Measurements from ENCODE around the gene CSF2.

The CSF2 gene

DNA sequence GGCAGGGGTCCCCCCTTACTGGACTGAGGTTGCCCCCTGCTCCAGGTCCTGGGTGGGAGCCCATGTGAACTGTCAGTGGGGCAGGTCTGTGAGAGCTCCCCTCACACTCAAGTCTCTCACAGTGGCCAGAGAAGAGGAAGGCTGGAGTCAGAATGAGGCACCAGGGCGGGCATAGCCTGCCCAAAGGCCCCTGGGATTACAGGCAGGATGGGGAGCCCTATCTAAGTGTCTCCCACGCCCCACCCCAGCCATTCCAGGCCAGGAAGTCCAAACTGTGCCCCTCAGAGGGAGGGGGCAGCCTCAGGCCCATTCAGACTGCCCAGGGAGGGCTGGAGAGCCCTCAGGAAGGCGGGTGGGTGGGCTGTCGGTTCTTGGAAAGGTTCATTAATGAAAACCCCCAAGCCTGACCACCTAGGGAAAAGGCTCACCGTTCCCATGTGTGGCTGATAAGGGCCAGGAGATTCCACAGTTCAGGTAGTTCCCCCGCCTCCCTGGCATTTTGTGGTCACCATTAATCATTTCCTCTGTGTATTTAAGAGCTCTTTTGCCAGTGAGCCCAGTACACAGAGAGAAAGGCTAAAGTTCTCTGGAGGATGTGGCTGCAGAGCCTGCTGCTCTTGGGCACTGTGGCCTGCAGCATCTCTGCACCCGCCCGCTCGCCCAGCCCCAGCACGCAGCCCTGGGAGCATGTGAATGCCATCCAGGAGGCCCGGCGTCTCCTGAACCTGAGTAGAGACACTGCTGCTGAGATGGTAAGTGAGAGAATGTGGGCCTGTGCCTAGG is at the start of gene CSF2:
TSS of gene CSF2 (plus strand) at position 559 of the 783 bp plus-strand sequence. CDS start at position 594, 35 bp downstream.
- DNase-seq = no peak

DNA sequence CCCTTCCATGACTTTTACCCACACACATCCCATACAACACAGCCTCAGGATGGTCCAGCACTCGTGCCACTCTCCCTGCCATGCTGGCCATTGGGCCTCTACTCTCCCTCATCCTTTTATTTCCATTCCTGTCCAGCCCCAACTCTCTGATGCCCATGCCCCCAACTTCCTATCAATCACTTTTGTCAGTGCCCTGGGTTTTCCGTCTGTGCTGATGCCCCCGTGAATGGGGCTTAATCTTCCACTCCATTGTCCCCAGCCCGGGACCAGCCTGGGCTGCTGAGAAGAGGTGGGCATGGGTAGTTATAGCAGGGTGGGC is 49.5 kb upstream of the CSF2 start:
- no peak for DNase-seq

DNA sequence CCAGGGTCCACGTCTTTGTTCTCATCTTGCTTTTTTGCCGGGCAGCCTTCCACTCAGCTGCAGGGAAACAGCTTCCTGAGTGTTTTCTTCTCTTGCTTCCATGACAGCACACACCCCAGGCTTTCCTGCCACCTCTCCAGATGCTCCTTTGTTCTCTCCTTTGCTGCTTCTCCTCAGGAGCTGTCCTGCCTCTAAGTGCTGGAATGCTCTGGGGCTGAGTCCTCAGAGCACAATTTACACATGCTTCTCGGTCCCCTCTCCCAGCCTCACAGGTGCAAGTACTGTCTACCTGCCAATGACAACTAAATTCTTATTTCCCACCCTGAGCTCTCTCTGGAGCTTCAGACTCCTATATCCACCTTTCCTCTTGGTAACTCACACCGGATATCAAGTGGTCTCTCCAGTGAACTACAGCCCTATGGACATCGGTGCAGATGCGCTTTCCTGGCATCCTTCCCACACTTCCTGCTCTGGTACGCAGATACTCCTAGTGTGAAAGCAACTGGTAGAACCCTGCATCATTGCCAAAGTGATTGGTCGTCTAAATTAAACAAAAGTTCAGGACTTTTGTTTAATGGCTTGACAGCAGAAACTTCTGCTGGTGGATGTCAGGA is 48.7 kb upstream of the CSF2 start:
- no peak for DNase-seq

DNA sequence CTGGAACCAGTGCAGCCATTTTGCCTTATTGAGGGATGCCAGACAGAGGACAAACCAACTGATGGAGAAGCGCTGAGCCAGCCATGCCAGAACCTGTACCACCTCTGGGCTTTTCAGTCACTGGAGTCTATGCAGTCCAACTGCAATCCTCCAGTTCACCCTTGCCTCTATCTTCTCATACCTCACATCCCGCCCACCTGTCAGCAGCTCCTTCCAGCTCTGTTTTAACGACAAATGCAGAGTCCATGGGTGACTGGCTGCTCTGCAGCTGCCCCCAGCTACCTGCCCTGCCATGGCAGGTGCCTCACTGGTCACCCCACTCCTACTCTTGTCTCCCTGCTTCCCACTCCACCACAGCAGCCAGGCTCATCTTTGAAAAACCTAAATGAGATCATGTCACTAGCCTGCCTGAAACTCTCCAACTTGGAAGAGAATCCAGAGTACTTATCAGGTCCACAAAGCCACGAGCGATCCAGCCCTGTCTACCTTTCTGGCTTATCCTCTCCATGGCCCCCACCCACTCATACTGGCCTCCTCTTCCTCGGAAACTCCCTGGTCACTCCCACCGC is 48.1 kb upstream of the CSF2 start:
- no peak for DNase-seq

DNA sequence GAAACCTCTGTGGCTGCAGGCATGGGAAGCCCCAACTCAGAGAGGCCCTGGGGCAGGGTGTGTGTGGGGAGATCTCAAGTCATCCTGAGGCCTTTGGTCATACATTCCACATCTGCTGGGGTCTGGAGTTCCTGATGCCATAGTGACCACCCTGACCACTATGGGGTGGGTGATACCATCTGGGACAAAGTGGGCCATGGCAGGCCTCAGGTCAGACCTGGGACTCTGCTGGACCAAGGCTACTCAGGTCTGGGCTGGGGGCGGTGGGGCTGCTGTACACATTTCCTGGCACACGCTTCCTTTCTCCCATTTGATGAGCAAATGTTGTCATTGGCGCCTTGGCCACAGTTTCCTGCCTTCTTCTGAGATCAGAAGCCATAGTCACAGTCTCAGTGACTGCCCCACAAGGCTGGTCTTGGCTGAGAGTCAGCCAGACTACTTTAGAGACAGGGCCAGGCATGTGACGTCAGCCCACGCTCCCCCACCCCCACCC is 47.0 kb upstream of the CSF2 start:
- DNase-seq = peak; percentile 77

DNA sequence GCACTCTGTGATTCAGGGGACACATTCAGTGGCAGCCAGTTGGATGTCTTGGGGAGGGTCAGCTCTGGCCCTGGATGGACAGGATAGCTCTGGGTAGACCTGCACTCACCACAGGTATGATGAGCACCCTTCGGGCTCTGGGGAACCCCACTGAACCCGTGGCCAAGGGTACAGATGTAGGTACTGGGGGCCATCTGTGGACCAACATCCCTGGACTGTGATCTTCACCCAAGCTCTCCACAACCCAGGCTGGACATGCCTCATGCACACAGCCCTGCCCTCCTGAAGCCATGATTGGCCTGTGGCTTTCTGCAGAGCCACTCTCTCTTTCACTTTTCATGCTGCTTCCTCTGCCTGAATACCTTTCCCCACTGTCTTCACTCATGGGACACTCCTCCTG is 46.6 kb upstream of the CSF2 start:
- DNase-seq = no peak

DNA sequence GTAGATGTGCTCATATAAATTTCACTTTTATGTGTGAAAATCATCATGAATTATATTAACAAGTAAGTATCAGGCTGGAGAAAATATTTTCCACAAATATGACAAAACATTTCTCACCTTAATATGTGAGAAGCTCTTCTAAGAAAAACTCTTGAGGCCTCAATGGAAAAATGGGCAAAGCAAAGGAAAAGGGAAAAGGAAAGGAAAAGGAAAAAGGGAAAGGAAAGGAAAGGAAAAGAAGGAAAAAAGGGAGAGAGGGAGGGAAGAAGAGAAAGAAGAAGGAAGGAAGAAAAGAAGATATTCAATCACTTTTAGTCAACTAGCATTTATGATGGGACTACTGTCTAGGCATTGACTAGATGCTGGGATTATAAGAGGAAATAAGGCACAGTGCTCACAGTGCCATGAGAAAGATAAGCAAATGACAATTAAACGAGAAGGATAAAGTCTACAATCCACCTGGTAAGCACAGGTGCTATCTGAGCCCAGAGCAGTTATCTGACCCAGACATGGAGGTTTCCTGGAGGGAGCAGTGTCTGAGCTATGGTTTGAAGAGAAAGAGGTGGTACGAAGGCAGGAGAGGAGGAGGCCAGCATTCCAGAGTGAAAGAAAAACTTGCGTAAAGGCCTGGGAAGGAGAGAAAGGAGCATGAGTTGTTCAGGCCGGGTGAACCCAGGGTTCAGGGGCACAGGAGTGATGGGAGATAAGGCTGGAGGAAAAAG is 43.8 kb upstream of the CSF2 start:
- DNase-seq = no peak

DNA sequence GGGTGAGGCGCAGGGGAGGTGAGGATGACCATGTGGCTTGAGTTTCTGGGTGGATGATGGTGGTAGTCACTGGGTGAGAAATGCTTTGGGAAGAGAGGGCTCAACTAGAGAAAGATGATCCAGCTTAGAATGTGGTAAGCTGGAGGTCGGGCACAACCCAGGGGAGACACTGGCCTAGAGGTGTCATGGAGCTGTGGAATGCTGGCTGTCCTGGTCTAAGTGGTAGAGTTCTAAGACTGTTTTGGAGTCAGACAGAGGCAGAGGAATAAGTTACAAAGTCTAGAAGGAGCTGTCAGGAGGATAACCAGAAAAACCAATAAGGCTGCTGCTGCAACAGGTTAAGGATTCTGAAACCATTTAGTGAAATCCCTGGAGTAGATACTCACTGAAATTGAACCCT is 43.0 kb upstream of the CSF2 start:
- no peak for DNase-seq

DNA sequence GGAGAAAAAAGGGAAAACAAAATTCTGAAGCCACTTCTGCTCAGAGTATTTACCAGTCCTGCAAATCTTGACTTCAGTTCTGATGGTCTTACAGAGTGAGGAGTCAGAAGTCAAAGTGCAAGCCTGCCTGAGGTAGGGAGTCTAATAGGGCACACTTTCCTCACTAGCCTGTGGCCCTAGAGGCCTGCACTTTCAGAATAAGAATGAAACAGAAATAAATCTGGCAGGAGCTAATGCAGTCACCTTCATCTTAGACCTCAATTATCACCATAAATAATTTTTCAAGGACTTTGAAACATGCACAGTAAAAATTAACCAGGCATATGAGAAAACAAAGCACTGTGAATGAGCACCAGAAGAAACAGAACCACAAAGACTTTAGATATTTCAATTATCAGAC is 41.4 kb upstream of the CSF2 start:
- no peak for DNase-seq

DNA sequence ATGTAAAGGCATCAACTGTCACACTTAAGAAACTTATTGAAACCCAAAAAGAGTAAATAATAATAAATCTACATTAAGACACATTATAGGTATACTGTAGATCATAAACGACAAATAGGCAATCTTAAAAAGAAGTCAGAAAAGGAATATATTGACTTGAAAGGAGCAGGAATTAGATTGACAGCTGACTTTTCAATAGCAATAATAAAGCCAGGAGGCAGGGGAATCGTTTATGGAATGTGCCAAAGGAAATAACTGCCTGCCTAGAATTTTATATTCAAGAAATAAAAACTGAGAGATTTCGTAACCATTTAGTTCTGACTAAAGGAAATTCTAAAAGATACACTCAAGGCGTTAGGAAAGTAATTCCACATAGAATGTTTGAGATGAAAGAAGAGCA is 40.5 kb upstream of the CSF2 start:
- no peak for DNase-seq

DNA sequence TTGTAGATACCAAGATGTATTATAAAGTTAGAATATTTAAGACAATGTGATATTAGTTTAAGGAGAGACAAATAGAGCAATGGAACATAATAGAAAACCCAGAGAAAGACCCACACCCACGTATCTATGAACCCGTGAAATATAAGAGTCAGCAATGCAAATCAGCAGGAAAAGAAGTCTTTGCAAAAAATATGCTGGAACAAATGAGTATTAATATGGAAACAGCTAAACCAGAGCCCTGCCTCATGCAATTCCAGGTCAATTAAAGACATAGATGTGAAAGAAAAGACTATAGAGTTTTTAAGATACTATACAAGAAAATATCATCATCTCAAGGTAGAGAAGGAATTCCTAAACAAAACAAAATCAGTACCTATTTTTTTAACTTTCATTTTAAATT is 36.2 kb upstream of the CSF2 start:
- no peak for DNase-seq

DNA sequence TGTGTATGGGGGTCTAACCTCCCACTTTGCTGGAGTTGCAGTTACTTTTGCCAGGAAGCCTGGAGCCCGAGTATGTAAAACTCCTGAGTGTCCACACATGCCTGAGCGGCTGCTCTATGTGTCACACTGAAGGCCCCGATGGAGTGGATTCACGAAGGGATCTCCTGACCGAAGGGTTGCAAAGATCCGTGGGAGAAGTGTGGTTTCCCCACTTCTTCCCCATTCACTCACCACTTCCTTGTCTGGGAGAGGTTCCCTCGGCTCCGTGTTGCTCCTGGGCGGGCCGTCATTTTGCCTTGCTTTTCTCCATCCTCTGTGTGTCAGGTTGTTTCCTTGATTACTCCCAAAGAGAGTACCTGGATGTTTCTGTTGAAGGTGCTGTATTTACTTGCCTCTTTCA is 29.4 kb upstream of the CSF2 start:
- DNase-seq = no peak

DNA sequence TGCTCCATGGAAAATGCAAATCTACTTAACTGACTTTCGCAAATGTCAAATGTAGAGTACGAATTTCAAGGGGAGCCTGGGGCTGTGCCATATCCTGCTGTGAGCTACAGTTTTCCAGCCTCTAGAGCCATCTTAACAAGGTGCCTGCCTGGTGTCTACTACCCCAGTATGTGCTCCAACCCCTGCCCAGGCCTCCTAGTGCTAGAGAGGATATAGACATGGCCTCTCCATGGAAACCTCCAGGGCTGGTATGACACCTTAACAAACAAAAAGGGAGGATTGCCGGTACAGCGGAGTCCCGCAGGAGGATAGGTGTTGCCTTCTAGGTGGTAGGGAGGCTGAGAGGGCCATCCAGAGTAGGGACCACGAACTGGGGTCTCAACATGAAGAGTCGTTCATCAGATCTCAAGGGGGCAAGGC is 26.7 kb upstream of the CSF2 start:
- DNase-seq = no peak

DNA sequence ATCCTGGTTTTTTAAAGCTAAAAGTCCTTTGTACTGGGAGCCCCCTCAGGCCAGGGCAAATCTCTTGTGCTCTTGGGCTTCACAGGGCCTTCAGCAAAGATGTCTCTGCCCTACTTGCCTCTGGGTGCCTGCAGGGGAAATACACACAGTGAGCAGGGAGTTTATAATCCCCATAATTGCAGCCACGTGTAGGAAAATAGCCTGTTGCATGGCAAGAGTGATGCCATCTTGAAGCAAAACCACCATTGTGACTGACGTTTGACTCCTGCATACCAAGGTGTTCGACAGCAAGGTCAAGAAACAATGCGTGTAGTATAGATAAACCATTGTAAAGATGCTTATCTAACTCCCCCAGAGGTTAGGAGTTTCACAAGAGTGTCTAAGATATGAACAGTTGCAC is 24.5 kb upstream of the CSF2 start:
- no peak for DNase-seq

DNA sequence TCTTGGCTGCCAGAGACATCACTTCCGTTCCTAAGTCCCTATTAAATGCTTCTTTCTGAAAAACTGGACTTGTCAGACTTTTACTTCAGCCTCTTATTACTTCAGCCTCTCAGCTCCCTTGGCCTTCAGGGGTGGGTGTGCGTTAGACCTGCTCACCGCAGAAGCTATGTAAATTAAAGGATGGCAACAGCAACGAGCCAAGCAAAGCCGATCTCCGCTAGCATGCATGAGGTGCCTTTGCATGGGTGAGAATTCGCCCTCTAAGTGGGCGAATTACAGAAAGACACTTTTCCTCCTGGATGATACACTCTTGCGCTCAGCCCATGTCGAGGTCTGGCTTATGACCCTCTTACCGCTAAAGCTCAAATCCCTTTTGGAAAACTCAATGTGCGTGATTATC is 24.0 kb upstream of the CSF2 start:
- DNase-seq = no peak

DNA sequence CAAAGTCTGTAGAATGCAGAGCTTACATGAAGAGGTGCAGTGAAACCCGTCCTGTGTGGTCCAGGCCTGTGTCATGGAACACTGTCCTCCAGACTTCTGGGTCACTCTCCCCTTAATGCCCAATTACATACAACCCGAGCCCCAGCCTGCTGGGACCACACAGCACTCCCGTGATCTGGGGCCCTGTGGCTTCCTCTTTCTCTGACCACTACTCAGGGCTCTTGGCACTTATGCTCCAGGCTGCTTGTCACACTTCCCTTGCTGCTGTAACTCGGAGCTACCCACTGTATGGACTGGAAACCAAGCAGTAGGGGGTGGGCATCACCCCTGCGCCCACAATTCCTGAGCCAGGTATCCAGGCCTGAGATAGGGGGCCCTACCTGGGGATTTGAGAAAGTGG is 23.5 kb upstream of the CSF2 start:
- no peak for DNase-seq

DNA sequence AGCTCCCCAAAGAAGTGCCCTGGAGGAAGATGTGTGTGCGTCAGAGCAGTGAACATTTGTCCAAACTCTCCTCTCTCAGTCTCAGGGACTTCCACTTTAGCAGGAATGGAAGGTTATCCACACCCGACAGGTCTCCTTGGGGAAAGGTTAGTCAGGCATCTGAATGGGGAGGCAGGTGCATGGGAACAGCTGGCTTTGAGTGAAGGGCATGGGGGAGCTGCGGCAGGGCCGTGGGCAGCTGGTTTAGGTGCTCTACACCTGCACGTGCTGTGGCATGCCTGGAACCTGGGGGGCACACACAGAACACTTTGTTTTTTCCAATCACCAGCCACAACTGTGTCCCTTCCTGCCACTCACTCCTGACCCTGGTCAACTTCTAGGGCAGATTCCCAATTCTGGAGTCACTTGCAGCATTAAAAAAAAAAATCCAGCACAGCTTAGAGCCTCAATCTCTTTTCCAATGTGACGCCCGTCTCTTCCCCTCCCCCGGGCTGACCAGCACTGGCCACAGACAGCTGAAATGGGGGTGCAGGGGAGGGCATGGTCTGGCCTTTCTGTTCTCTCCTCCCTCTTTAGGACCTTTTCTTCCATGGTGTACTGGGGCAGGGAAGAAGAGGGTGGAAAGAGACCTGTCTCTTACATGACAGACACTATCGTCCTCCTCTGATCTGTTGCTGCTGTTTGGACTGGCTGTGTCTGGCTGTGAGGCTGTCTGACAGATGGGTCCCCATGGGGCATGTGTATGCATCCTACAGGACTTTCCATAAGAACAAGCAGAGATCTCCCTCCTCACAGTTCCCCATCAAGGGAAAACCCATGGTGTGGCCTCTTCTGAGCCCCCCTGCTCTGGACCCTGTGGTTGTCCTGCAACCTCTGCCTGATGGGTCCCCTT is 22.7 kb upstream of the CSF2 start:
- DNase-seq = no peak

DNA sequence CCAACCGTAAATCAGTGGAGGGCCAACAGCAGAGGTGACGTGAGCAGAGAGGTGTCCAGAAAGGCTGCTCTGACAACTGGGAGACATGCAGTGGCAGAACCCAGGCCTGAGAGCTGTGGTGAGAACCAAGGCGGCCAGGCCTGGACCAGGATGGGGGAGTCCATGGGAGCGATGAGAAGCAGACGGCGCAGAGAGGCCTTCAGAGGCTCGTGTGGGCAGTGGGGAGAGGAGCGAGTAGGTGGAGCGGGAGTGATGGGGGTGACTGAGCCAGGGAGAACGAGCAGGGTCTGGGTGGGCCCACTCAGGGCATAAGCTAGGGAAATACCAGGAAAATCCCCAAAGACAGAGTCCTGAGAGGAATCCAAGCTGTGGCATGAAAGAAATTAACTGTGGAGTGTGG is 21.1 kb upstream of the CSF2 start:
- DNase-seq = no peak

DNA sequence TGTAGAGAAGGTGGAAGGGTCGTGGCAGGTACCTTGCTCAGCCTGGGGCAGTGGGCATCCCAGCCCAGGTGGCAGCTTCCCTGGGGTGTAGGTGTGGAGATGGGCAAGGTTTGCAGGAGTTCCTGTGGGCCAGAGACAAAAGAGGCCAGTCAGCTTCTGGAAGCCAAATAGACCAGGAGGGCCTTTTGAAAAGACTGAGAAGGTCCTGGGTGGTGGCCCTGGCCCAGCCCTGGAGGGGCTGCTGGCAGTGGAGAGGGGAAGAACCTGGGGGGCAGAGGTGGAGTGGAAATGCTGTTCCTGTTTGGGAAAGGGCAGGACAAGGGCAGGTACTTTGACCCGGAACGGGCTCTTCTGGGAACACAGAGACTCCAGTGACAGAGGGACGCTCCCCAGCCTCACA is 20.1 kb upstream of the CSF2 start:
- no peak for DNase-seq

DNA sequence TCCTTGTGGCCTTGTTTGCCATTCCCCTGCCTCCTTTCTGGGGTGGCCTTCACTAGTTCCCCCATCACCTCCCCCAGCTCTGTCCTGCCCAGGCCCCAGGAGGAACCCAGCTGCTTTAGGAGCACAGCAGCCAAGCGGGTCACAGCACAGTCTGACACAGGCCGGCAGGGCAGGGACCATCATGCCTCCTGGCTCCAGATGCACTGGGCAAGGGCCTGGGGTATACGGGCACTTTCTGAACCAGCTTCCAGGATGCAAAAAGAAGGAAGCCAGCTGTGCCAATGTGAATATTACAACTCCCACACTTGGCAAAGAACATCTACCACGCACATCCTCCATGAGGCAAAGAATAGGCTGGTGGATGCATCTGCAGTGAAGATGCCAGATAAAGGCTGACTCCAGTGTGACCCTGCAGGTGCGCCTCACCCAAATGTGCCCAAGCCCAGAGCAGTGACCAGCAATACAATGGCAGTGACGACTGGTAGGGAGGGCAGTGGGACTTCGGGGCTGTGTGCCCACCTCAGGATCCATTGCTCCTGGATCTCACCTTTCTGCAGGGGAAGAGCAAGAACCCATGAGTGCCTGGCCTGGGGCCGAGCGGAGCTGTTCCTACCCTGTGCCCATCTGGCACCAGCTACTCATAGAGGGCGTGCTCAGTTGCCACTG is 19.4 kb upstream of the CSF2 start:
- DNase-seq = no peak

DNA sequence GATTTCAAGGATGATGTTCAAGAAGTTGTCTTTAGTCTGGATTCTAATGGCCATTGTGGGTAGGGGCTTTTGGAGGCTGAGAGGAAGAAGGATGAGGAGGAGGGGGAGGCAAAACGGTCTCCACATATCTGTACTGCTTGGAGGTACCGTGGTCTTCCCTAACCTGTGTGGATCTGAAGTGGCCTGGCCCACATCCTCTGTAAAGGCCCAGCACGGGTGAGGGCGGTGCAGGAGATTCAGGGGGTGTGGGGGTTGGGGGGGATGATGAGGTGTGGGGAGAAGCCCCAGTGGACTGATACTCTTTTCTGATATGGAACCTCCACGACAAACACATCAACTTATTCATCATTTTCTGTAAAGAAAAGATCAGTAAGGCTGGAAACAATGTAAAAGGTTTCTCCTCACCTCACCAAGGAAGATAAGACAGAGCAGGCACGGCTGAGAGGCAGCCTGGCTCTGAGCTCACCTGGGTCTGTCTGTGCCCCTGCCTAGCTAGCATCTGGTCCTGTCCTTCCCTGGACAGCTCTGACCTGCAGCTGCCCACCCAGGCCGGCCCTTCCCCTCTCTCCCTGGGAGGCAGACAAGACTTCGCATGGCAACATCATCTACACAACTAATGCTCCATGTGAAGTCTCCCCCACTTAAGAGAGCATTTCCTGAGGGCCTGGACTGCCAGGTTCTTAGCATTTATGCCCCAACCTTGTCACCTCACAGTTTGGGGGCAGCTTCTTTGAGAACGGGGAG is 18.7 kb upstream of the CSF2 start:
- DNase-seq = no peak

DNA sequence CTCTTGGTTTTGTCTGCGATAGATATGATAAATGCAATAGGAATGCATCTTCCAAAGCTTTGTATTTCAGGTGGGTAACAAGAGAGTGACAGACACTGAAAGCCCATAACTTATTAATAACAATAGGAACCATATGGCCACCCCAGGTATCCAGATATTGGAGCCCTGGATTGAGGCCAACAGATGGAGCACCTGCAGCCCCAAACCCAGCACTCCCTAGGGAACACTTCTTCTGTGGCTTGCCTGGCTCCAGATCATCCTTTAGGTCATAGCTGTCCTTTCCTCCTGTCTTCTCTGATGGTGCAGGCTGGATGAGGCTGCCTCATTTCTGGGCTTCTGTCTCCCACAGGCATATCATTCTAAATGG is 18.2 kb upstream of the CSF2 start:
- DNase-seq = no peak

Measured in CD4-positive, alpha-beta T cell treated with Interleukin-21 for 1 hour (primary cell).